ENCODE measurements around the gene COL4A2.

Gene COL4A2

GRCh38 chr13:110272651-110273050 lies 34.4 kb upstream of the COL4A2 start:
- DNase-seq: no peak

- DNase-seq: no peak
Measured at GRCh38 chr13:110273254-110273653, 33.8 kb upstream of the COL4A2 start.

- DNase-seq: no peak
Measured at GRCh38 chr13:110274687-110275086, 32.4 kb upstream of the COL4A2 start.

GRCh38 chr13:110275931-110276552 lies 31.0 kb upstream of the COL4A2 start:
- no peak for DNase-seq

GRCh38 chr13:110276553-110276950 lies 30.5 kb upstream of the COL4A2 start:
- DNase-seq: no peak

- no peak for DNase-seq
Measured at GRCh38 chr13:110277357-110277975, 29.6 kb upstream of the COL4A2 start.

- no peak for DNase-seq
Measured at GRCh38 chr13:110278859-110279258, 28.2 kb upstream of the COL4A2 start.

GRCh38 chr13:110279684-110280083 lies 27.4 kb upstream of the COL4A2 start:
- DNase-seq: no peak

GRCh38 chr13:110280231-110280813 lies 26.8 kb upstream of the COL4A2 start:
- no peak for DNase-seq

GRCh38 chr13:110280985-110281688 lies 25.9 kb upstream of the COL4A2 start:
- no peak for DNase-seq

- no peak for DNase-seq
Measured at GRCh38 chr13:110281736-110282135, 25.3 kb upstream of the COL4A2 start.

GRCh38 chr13:110282316-110282841 lies 24.7 kb upstream of the COL4A2 start:
- DNase-seq: no peak

GRCh38 chr13:110283736-110284517 lies 23.2 kb upstream of the COL4A2 start:
- no peak for DNase-seq

GRCh38 chr13:110284779-110285484 lies 22.2 kb upstream of the COL4A2 start:
- no peak for DNase-seq

GRCh38 chr13:110285991-110286832 lies 20.9 kb upstream of the COL4A2 start:
- DNase-seq: no peak

GRCh38 chr13:110286833-110287819 lies 20.0 kb upstream of the COL4A2 start:
- no peak for DNase-seq

GRCh38 chr13:110289174-110289573 lies 17.9 kb upstream of the COL4A2 start:
- DNase-seq: no peak

- DNase-seq: no peak
Measured at GRCh38 chr13:110289661-110290060, 17.4 kb upstream of the COL4A2 start.

- DNase-seq: no peak
Measured at GRCh38 chr13:110290153-110290552, 16.9 kb upstream of the COL4A2 start.

- DNase-seq: no peak
Measured at GRCh38 chr13:110290826-110291225, 16.3 kb upstream of the COL4A2 start.

Measured in activated CD4-positive, alpha-beta T cell treated with anti-CD3 and anti-CD28 coated beads for 4 hours (primary cell).